GM18517 (cell line): ENCODE data around the gene MNT.
A peak's percentile ranks its signal among the peaks of the same experiment; 100 is the strongest.
"Not testable (repeated sequence)": the region's sequence is repeated elsewhere in the genome, so short reads cannot be mapped to it uniquely, and the experiment has no call there.

Experiments
- ATAC-seq: cut with Tn5 transposase; IDR thresholded peaks from one replicate; pipeline ENCODE4 v1.9.1; 2021; ENCODE audit warnings: mild to moderate bottlenecking, moderate library complexity; ENCODE audit not compliant: unreplicated experiment

The MNT gene

DNA sequence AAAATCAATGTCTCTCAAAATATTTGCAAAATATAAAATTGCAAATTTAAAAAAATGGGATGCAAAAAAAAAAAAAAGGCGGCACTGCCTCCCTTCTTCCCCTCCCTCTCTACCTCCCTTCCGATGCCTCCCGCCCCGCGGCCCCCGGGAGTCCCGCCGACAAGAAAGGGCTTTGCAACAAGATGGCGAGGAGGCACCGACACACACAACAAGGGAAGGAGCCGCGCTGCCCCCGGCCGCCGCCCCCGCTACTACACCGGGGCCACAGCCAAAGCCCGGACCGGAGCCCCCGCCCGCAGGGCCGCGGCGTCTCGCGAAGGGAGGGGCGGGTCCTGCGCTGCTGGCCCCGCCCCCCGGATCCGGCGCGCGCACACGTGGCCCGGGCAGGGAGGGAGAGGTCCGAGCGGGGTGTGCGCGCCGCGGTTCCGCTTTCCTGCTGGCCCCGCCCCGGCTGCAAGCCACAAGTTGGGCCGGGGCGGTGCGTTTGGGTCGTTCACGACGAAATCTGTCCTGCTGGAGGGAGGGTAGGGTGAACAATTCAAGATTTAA is at the start of gene MNT:
TSS of gene MNT (minus strand) at position 184 of the 549 bp plus-strand sequence. CDS start 348 bp downstream, outside the sequence.
- ATAC-seq, result peak; percentile 25

DNA sequence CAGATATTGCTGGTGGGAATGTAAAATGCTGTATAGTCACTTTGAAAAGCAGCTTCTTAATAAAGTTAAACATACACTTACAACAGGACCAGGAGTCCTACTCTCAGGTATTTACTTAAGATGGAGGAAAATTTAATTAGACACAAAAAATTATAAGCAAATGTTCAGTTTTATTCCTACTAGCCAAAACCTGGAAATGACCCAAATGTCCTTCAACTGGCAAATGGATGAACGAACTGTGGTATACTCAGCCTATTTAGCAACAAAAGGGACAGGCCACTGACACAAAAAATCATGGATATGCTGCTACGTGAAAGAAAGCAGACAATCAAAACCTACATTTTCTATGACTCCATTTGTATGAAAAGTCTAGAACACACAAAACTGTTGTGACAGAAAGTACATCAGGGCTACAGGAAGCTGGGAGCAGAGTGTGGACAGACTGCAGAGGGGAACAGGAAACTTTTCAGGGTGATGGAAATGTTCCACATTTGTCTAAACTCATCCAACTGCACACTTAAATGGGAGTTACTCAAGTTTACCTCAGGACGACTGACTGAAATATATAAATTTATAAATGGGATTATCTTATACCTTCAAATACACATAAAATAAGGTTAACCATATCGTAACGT is 49.3 kb upstream of the MNT start:
- no peak for ATAC-seq

GRCh38 chr17:2449486-2449885 is 48.6 kb upstream of the MNT start:
- no peak for ATAC-seq

- not testable (repeated sequence) for ATAC-seq
Observed at GRCh38 chr17:2447479-2447878, 46.6 kb upstream of the MNT start.

DNA sequence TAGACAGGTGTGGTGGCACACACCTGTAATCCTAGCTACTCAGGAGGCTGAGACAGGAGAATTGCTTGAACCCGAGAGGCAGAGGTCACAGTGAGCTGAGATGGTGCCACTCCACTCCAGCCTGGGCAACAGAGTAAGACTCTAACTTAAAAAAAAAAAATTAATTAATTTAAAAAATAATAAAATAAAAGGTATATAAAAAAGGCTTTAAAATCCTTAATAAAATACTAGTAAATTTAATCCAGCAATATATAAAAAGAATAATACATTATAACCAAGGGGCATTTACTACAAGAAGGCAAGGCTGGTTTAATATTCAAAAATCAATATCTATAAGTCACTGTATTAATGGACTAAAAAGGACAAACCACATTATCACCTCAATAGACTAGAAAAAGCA is 44.8 kb upstream of the MNT start:
- no peak for ATAC-seq

GRCh38 chr17:2444382-2444781 is 43.5 kb upstream of the MNT start:
- no peak for ATAC-seq

- ATAC-seq, result no peak
Observed at GRCh38 chr17:2442166-2442565, 41.3 kb upstream of the MNT start.

GRCh38 chr17:2440930-2441329 is 40.1 kb upstream of the MNT start:
- ATAC-seq, result no peak

GRCh38 chr17:2439997-2440396 is 39.1 kb upstream of the MNT start:
- not testable (repeated sequence) for ATAC-seq

DNA sequence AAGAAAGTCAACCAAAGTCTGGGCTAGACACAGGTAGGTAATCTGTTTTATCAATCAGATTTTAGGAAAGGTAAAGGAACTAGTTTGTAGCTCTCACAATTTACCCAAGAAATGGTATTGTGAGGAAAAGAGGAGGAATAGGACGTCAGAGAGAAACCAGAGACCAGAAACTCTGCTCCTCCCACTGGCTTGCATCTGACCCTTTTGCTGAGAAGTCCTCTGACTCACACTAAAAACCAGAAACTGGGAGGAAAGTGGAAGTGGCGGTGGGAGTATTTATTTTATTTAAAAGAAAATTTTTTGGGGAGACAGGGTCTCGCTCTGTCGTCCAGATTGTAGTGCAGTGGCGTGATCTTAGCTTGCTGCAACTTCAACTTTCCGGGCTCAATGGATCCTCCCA is 38.0 kb upstream of the MNT start:
- no peak for ATAC-seq

GRCh38 chr17:2436316-2436905 is 35.6 kb upstream of the MNT start:
- no peak for ATAC-seq

DNA sequence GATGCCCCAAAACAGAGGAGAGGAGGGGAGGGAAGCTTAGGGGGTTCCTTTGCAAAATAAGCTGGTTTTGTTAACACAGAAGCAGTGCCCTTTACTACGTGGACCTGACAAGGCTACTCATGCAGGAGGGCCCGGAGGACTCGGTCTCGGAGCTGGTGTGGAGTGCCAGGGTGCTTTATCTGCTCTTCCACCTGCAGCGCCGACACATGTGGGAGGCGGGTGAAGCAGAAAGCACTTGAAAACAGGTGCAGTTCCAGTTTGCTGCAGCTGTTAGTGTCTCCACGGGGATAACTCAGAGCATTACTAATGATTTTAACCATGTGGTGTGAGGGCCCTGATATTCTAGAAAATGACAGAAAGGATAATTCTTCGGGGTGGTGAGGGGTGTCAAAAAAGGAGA is 35.0 kb upstream of the MNT start:
- no peak for ATAC-seq

- no peak for ATAC-seq
Observed at GRCh38 chr17:2435181-2435741, 34.4 kb upstream of the MNT start.

GRCh38 chr17:2433696-2434095 is 32.8 kb upstream of the MNT start:
- ATAC-seq, result no peak

DNA sequence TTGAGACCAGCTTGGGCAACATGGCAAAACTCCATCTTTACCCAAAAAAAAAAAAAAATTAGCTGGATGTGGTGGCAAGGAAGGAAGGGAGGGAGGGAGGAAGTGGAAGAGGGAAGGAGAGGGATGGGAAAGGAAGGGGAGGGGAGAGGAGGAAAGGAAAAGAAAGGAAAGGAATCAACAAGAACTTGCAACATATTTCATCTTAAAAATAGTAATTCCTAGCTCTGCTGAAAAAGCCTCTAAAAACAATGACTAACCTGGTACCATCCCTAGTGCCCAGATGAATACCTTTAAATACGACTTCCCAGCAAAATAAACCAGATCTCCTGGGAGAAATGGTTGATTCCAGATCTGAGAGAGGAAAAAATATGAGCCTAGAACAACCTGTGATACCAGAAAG is 27.1 kb upstream of the MNT start:
- ATAC-seq, result no peak

- no peak for ATAC-seq
Observed at GRCh38 chr17:2427215-2427614, 26.4 kb upstream of the MNT start.

GRCh38 chr17:2423271-2423670 is 22.4 kb upstream of the MNT start:
- no peak for ATAC-seq

GRCh38 chr17:2421315-2422147 is 20.7 kb upstream of the MNT start:
- no peak for ATAC-seq

GRCh38 chr17:2420176-2420575 is 19.3 kb upstream of the MNT start:
- ATAC-seq, result no peak

DNA sequence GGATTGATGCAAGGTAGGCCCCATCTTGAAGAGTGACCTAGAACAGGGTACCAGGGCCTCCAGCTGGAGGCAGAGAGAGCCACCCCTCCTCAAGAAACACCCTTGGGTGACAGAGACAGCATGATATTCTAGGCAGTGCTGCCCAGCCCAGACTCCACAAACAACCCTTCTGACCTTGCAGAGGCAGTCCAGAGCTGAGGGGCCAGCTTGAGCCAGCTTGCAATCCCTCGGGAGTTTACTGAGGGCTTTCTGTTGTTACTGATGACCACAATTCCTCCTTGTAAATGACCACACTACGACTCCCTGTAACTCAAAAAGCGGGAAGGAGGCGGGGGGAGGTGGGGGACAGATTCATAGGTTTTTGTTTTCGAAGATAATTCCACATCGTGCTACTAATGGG is 18.6 kb upstream of the MNT start:
- no peak for ATAC-seq

- no peak for ATAC-seq
Observed at GRCh38 chr17:2418572-2418971, 17.7 kb upstream of the MNT start.
